H9 (cell line): ENCODE data around the gene MBP. TPM values are rescaled to one million over a fixed set of nuclear protein-coding genes. Genes with fewer than 3 reads are reported as not detected.

Experiments used
- DNase-seq: peaks from one replicate; pipeline ENCODE4 v3.0.0-alpha.2; 2017
- H2AFZ ChIP-seq: one replicate; pipeline ENCODE4 v1.6.1; 2013; ENCODE audit warnings: mild to moderate bottlenecking, low read length, control low read depth, moderate library complexity
- H2AK5ac ChIP-seq: 2 replicates; pipeline ENCODE4 v1.6.1; 2013; ENCODE audit warnings: low read length, control low read depth, mixed read lengths; ENCODE audit not compliant: insufficient read length
- H2BK120ac ChIP-seq: one replicate; pipeline ENCODE4 v1.6.1; 2013; ENCODE audit warnings: low read depth, mild to moderate bottlenecking, low read length, control low read depth, inconsistent platforms; ENCODE audit not compliant: poor library complexity, severe bottlenecking
- H2BK12ac ChIP-seq: 2 replicates; pipeline ENCODE4 v1.6.1; 2013; ENCODE audit warnings: low read length, control low read depth, mixed read lengths, low read depth; ENCODE audit not compliant: insufficient read length
- H2BK15ac ChIP-seq: 2 replicates; pipeline ENCODE4 v1.6.1; 2013; ENCODE audit warnings: low read depth, low read length, control low read depth
- H2BK20ac ChIP-seq: one replicate; pipeline ENCODE4 v1.6.1; 2013; ENCODE audit warnings: low read depth, mild to moderate bottlenecking, low read length, control low read depth, inconsistent platforms; ENCODE audit not compliant: poor library complexity, severe bottlenecking
- H2BK5ac ChIP-seq: 2 replicates; pipeline ENCODE4 v1.6.1; 2013; ENCODE audit warnings: low read length, control low read depth, mixed read lengths; ENCODE audit not compliant: insufficient read length
- H3K14ac ChIP-seq: 2 replicates; pipeline ENCODE4 v1.6.1; 2013; ENCODE audit warnings: low read length, control low read depth; ENCODE audit not compliant: insufficient read depth
- H3K18ac ChIP-seq: 2 replicates; pipeline ENCODE4 v1.6.1; 2013; ENCODE audit warnings: low read depth, mild to moderate bottlenecking, mixed read lengths, low read length, control low read depth; ENCODE audit not compliant: insufficient read length
- H3K23ac ChIP-seq: 2 replicates; pipeline ENCODE4 v1.6.1; 2013; ENCODE audit warnings: low read length, control low read depth, mixed read lengths, low read depth; ENCODE audit not compliant: insufficient read length
- H3K23me2 ChIP-seq: 2 replicates; pipeline ENCODE4 v1.6.1; 2013; ENCODE audit warnings: low read depth, mild to moderate bottlenecking, mixed read lengths, low read length, control low read depth; ENCODE audit not compliant: insufficient read length, poor library complexity, severe bottlenecking
- H3K27ac ChIP-seq: 2 replicates; pipeline ENCODE4 v1.5.1; 2013; ENCODE audit warnings: low read length, control low read depth, mixed read lengths, low read depth; ENCODE audit not compliant: insufficient read length
- H3K27me3 ChIP-seq: 2 replicates; pipeline ENCODE4 v1.6.1; 2013; ENCODE audit warnings: low read length, control low read depth, inconsistent platforms; ENCODE audit not compliant: insufficient read depth
- H3K4ac ChIP-seq: 2 replicates; pipeline ENCODE4 v1.6.1; 2013; ENCODE audit warnings: low read depth, mild to moderate bottlenecking, control low read depth, inconsistent platforms, low read length, moderate library complexity
- H3K4me1 ChIP-seq: 2 replicates; pipeline ENCODE4 v1.6.1; 2013; ENCODE audit warnings: low read length, control low read depth, inconsistent platforms; ENCODE audit not compliant: insufficient read depth
- H3K4me2 ChIP-seq: 2 replicates; pipeline ENCODE4 v1.6.1; 2013; ENCODE audit warnings: low read length, control low read depth, mixed read lengths; ENCODE audit not compliant: insufficient read length, insufficient read depth
- H3K56ac ChIP-seq: 2 replicates; pipeline ENCODE4 v1.6.1; 2013; ENCODE audit warnings: low read depth, mild to moderate bottlenecking, mixed read lengths, low read length, control low read depth; ENCODE audit not compliant: insufficient read length
- H3K79me1 ChIP-seq: 2 replicates; pipeline ENCODE4 v1.6.1; 2013; ENCODE audit warnings: low read depth, mild to moderate bottlenecking, moderate library complexity, low read length, control low read depth, inconsistent platforms; ENCODE audit not compliant: insufficient read depth, poor library complexity, severe bottlenecking
- H3K79me2 ChIP-seq: 2 replicates; pipeline ENCODE4 v1.6.1; 2013; ENCODE audit warnings: low read length, control low read depth, inconsistent platforms; ENCODE audit not compliant: insufficient read depth
- H3K9ac ChIP-seq: 2 replicates; pipeline ENCODE4 v1.6.1; 2013; ENCODE audit warnings: low read length, control low read depth, mixed read lengths; ENCODE audit not compliant: insufficient read length; ENCODE audit errors: extremely low read depth
- H3K9me3 ChIP-seq: one replicate; pipeline ENCODE4 v1.6.1; 2013; ENCODE audit warnings: low read depth, low read length, inconsistent platforms; ENCODE audit not compliant: control insufficient read depth
- H3T11ph ChIP-seq: one replicate; pipeline ENCODE4 v1.6.1; 2013; ENCODE audit warnings: mild to moderate bottlenecking, low read length, control low read depth, inconsistent platforms
- H4K20me1 ChIP-seq: one replicate; pipeline ENCODE4 v1.6.1; 2013; ENCODE audit not compliant: control insufficient read depth, insufficient read length, insufficient read depth
- H4K5ac ChIP-seq: 2 replicates; pipeline ENCODE4 v1.6.1; 2013; ENCODE audit warnings: low read depth, mild to moderate bottlenecking, mixed read lengths, low read length, control low read depth; ENCODE audit not compliant: insufficient read length
- H4K8ac ChIP-seq: replicated peaks from 2 replicates; pipeline ENCODE4 v1.6.1; 2013; ENCODE audit warnings: low read length, control low read depth, mixed read lengths, low read depth; ENCODE audit not compliant: insufficient read length
- H4K91ac ChIP-seq: 2 replicates; pipeline ENCODE4 v1.6.1; 2013; ENCODE audit warnings: low read depth, mild to moderate bottlenecking, moderate library complexity, mixed read lengths, low read length, control low read depth; ENCODE audit not compliant: insufficient read length
- H3K27ac Mint-ChIP-seq, 3 experiments: 2 replicates in 2 of 3; 3 replicates in 1 of 3; pipeline ENCODE4 v1.8.0; 2020 to 2021; ENCODE audit warnings: mixed read lengths in 3 of 3, mild to moderate bottlenecking in 1 of 3, moderate library complexity in 1 of 3
- H3K27me3 Mint-ChIP-seq: 2 replicates; pipeline ENCODE4 v1.8.0; 2021; ENCODE audit warnings: low read depth, mild to moderate bottlenecking, moderate library complexity, mixed read lengths
- H3K36me3 Mint-ChIP-seq, 3 experiments: 2 replicates in 2 of 3; 3 replicates in 1 of 3; pipeline ENCODE4 v1.8.0; 2020 to 2021; ENCODE audit warnings: low read depth in 3 of 3, mixed read lengths in 3 of 3; ENCODE audit not compliant: insufficient read depth in 1 of 3
- H3K4me1 Mint-ChIP-seq, 2 experiments: 2 replicates each; pipeline ENCODE4 v1.8.0; 2020; ENCODE audit warnings: mixed read lengths in 2 of 2
- H3K4me3 Mint-ChIP-seq, 2 experiments: 2 replicates in 1 of 2; 3 replicates in 1 of 2; pipeline ENCODE4 v1.8.0; 2020 to 2021; ENCODE audit warnings: mild to moderate bottlenecking in 2 of 2, mixed read lengths in 2 of 2, moderate library complexity in 1 of 2
- H3K9me3 Mint-ChIP-seq, 2 experiments: 2 replicates in 1 of 2; 3 replicates in 1 of 2; pipeline ENCODE4 v1.8.0; 2020; ENCODE audit warnings: mild to moderate bottlenecking in 2 of 2, mixed read lengths in 2 of 2, moderate library complexity in 1 of 2
- CTCF ChIP-seq: fragments of 200-600 bp; sonication (generic); conservative IDR thresholded peaks from 3 replicates; pipeline ENCODE4 v1.8.0; 2021; ENCODE audit warnings: antibody characterized with exemption, mild to moderate bottlenecking
- WGBS: extraction: QIAGEN DNeasy Blood & Tissue Kit; methylation state at CpG from one replicate; pipeline ENCODE4 v1.1.7; 2013; ENCODE audit warnings: missing lambda C conversion rate, low lambda C conversion rate, mixed read lengths; ENCODE audit not compliant: insufficient read length; ENCODE audit errors: extremely low coverage; 5-methylcytosine and 5-hydroxymethylcytosine counted together
- total RNA-seq: library from RNA; stranded (reverse); gene quantifications from 2 replicates; pipeline ENCODE4 v1.2.1, GENCODE V29; 2021

Gene MBP
- total RNA-seq, 1 experiment from 2014 or later = 8.6 TPM

GRCh38 chr18:77056344-77057005 is 76.1 kb downstream of the MBP start:
- no peak overlapping the region for H3K18ac ChIP-seq
- Mint-ChIP-seq H3K36me3 (no peaks in the 10 kb centered on the region), H3K27ac (peak overlapping the region in 1 of 3 experiments; percentile 75; a peak in 2 of 7 replicates), H3K4me1 (peaks cover 41 to 45% of the 10 kb centered on the region in 2 experiments), H3K4me3 (peak overlapping the region; percentile 0 to 21; a peak in 2 of 5 replicates), H3K9me3 (no peaks in the 10 kb centered on the region), H3K27me3 (peaks cover 11% of the 10 kb centered on the region)
- H3K79me2 ChIP-seq = no peaks in the 10 kb centered on the region
- no peaks in the 10 kb centered on the region for H4K20me1 ChIP-seq
- no peak overlapping the region for H3K27ac ChIP-seq
- no peak overlapping the region for H2BK20ac ChIP-seq
- H3K23ac ChIP-seq = no peak overlapping the region
- no peak overlapping the region for H2BK12ac ChIP-seq
- H4K91ac ChIP-seq = no peak overlapping the region
- no peak overlapping the region for H3T11ph ChIP-seq
- H3K23me2 ChIP-seq = no peaks in the 10 kb centered on the region
- no peak overlapping the region for H2AFZ ChIP-seq
- H2BK15ac ChIP-seq = no peak overlapping the region
- H4K8ac ChIP-seq = no peak overlapping the region
- no peak overlapping the region for H3K14ac ChIP-seq
- no peaks in the 10 kb centered on the region for H3K9me3 ChIP-seq
- H3K4me1 ChIP-seq = peaks cover 2% of the 10 kb centered on the region; the same call in 1 of the 2 replicates
- TF ChIP-seq CTCF = no peak
- H2AK5ac ChIP-seq = no peak overlapping the region
- H2BK5ac ChIP-seq = no peak overlapping the region
- H4K5ac ChIP-seq = no peak overlapping the region
- H3K79me1 ChIP-seq = no peaks in the 10 kb centered on the region
- H2BK120ac ChIP-seq = no peak overlapping the region
- no CpG with 5 or more reads among the region's 21 CpGs for WGBS
- H3K4me2 ChIP-seq = no peak overlapping the region
- no peak for DNase-seq
- no peak overlapping the region for H3K9ac ChIP-seq
- H3K56ac ChIP-seq = no peak overlapping the region
- no peak overlapping the region for H3K4ac ChIP-seq
- no peaks in the 10 kb centered on the region for H3K27me3 ChIP-seq
